CD4-positive, alpha-beta memory T cell (primary cell): ENCODE measurements around the gene PHF3. TPM values are rescaled to one million over a fixed set of nuclear protein-coding genes. Genes with fewer than 3 reads are reported as not detected.
A peak's percentile ranks its signal among the peaks of the same experiment; 100 is the strongest.

Experiments used
- CTCF ChIA-PET: fragments of 350-600 bp; sonication (Branson Sonifier 250); formaldehyde crosslinking; loops from one replicate; lab custom pipeline; 2021; ENCODE audit warnings: inconsistent platforms; ENCODE audit not compliant: partially characterized antibody; lab: Charles Lee
- POLR2A ChIA-PET: fragments of 350-600 bp; sonication (Branson Sonifier 250); formaldehyde crosslinking; loops from one replicate; lab custom pipeline; 2021; ENCODE audit not compliant: partially characterized antibody; lab: Charles Lee
- DNase-seq, 5 donors: peaks; one replicate each; pipeline versions ENCODE4 v3.0.0 to v3.0.0-alpha.2; 2020 to 2022; ENCODE audit warnings: mixed read lengths in 1 of 5
- H3K27ac ChIP-seq: one replicate; pipeline ENCODE4 v1.7.0; 2013; ENCODE audit warnings: low read depth, low read length
- H3K27me3 ChIP-seq: 2 replicates; pipeline ENCODE4 v1.7.0; 2013; ENCODE audit warnings: mild to moderate bottlenecking, low read length, moderate library complexity; ENCODE audit not compliant: insufficient read depth
- H3K36me3 ChIP-seq: 2 replicates; pipeline ENCODE4 v1.7.0; 2013; ENCODE audit warnings: mild to moderate bottlenecking, low read length, moderate library complexity; ENCODE audit not compliant: insufficient read depth
- H3K4me1 ChIP-seq: 2 replicates; pipeline ENCODE4 v1.7.0; 2013; ENCODE audit warnings: mild to moderate bottlenecking, low read length, moderate library complexity; ENCODE audit not compliant: insufficient read depth
- H3K4me3 ChIP-seq, 2 donors: one replicate each; pipeline ENCODE4 v1.7.0; 2013; ENCODE audit warnings: low read length in 2 of 2, mild to moderate bottlenecking in 1 of 2
- H3K9me3 ChIP-seq, 2 donors: one replicate each; pipeline ENCODE4 v1.7.0; 2013; ENCODE audit warnings: low read length in 2 of 2, control low read depth in 1 of 2; ENCODE audit not compliant: control insufficient read depth in 1 of 2
- H3K27ac Mint-ChIP-seq, 7 donors: one replicate each; pipeline ENCODE4 v1.8.0; 2020 to 2021; ENCODE audit warnings: mixed read lengths in 7 of 7, mild to moderate bottlenecking in 6 of 7, inconsistent platforms in 3 of 7, moderate library complexity in 3 of 7
- H3K27me3 Mint-ChIP-seq, 2 donors: one replicate each; pipeline ENCODE4 v1.8.0; 2020 to 2021; ENCODE audit warnings: mixed read lengths in 2 of 2
- H3K36me3 Mint-ChIP-seq, 2 donors: one replicate each; pipeline ENCODE4 v1.8.0; 2020 to 2021; ENCODE audit warnings: mixed read lengths in 2 of 2, inconsistent platforms in 1 of 2, mild to moderate bottlenecking in 1 of 2
- H3K4me1 Mint-ChIP-seq, 4 donors: one replicate each; pipeline ENCODE4 v1.8.0; 2020 to 2021; ENCODE audit warnings: mixed read lengths in 4 of 4, mild to moderate bottlenecking in 1 of 4
- H3K4me3 Mint-ChIP-seq, 8 donors: one replicate each; pipeline ENCODE4 v1.8.0; 2020 to 2021; ENCODE audit warnings: mixed read lengths in 8 of 8, mild to moderate bottlenecking in 7 of 8, moderate library complexity in 6 of 8, inconsistent platforms in 3 of 8
- H3K9me3 Mint-ChIP-seq, 8 donors: one replicate each; pipeline ENCODE4 v1.8.0; 2020 to 2021; ENCODE audit warnings: mixed read lengths in 8 of 8, mild to moderate bottlenecking in 5 of 8, inconsistent platforms in 3 of 8, moderate library complexity in 1 of 8
- intact Hi-C: fragments of 100-400 bp; cut with micrococcal nuclease; formaldehyde crosslinking; loops from one replicate; pipeline ENCODE4 v1.15.1; 2023
- polyA plus RNA-seq, 2 donors: library from polyadenylated mRNA; unstranded; fragments of 300-500 nt; fragmentation: Illumina TruSeq; gene quantifications; one replicate each; pipeline ENCODE4 v1.2.3, GENCODE V29; 2021
- total RNA-seq, 2 experiments: library from RNA; stranded (reverse); gene quantifications; one replicate each; pipeline ENCODE4 v1.2.3, GENCODE V29; 2021

PHF3 gene
- total and polyA plus RNA-seq, 4 experiments from 2014 or later: 5.1 to 119 (median 81.1) TPM

- Histone ChIP-seq H3K4me1 (no peaks in the 10 kb centered on the region), H3K9me3 (no peaks in the 10 kb centered on the region), H3K4me3 (no peak overlapping the region), H3K36me3 (no peaks in the 10 kb centered on the region), H3K27me3 (no peaks in the 10 kb centered on the region), H3K27ac (no peak overlapping the region)
- H3K4me3 Mint-ChIP-seq: no peak overlapping the region
- CTCF ChIA-PET: interaction anchor here (1.2 kb wide), 1 partner anchor 17 kb away, joined by 4 read pairs; no protein-coding TSS in a partner anchor
- no peak for DNase-seq
- H3K27me3 Mint-ChIP-seq: peaks cover 14 to 21% of the 10 kb centered on the region in 2 donors
- no peak overlapping the region for H3K27ac Mint-ChIP-seq
- no peaks in the 10 kb centered on the region for H3K36me3 Mint-ChIP-seq
- H3K9me3 Mint-ChIP-seq: no peaks in the 10 kb centered on the region
- H3K4me1 Mint-ChIP-seq: no peaks in the 10 kb centered on the region
- intact Hi-C loops: no loop called here
- POLR2A ChIA-PET: no interaction called here
Measured at GRCh38 chr6:63615590-63615989, 20.0 kb upstream of the PHF3 start.

- Mint-ChIP-seq H3K27ac (no peak overlapping the region), H3K4me3 (no peak overlapping the region), H3K4me1 (no peaks in the 10 kb centered on the region), H3K36me3 (no peaks in the 10 kb centered on the region), H3K27me3 (peaks cover 12 to 37% of the 10 kb centered on the region in 2 donors), H3K9me3 (no peaks in the 10 kb centered on the region)
- POLR2A ChIA-PET: no interaction called here
- Histone ChIP-seq H3K36me3 (no peaks in the 10 kb centered on the region), H3K27ac (no peak overlapping the region), H3K4me3 (no peak overlapping the region), H3K4me1 (no peaks in the 10 kb centered on the region), H3K27me3 (no peaks in the 10 kb centered on the region), H3K9me3 (no peaks in the 10 kb centered on the region)
- CTCF ChIA-PET: no interaction called here
- intact Hi-C loops: no loop called here
- no peak for DNase-seq
Measured at GRCh38 chr6:63624091-63624490, 11.5 kb upstream of the PHF3 start.

- no peaks in the 10 kb centered on the region for H3K9me3 ChIP-seq
- Mint-ChIP-seq H3K4me3 (no peak overlapping the region), H3K4me1 (peaks cover 0 to 11% (median 9%) of the 10 kb centered on the region in 4 donors), H3K36me3 (no peaks in the 10 kb centered on the region), H3K27me3 (peaks cover 2 to 3% of the 10 kb centered on the region in 2 donors), H3K27ac (no peak overlapping the region), H3K9me3 (no peaks in the 10 kb centered on the region)
- H3K27ac ChIP-seq: no peak overlapping the region
- intact Hi-C loops: no loop called here
- CTCF ChIA-PET: interaction anchor here (2.9 kb wide), 1 partner anchor 32 kb away, joined by 11 read pairs; no protein-coding TSS in a partner anchor
- H3K36me3 ChIP-seq: no peaks in the 10 kb centered on the region
- H3K4me3 ChIP-seq: no peak overlapping the region
- peaks cover 10% of the 10 kb centered on the region for H3K4me1 ChIP-seq
- H3K27me3 ChIP-seq: no peaks in the 10 kb centered on the region
- DNase-seq: no peak
- POLR2A ChIA-PET: no interaction called here
Measured at GRCh38 chr6:63630466-63630865, 5.1 kb upstream of the PHF3 start.

- Mint-ChIP-seq H3K9me3 (peaks cover 0 to 2% (median 0%) of the 10 kb centered on the region in 8 donors), H3K27ac (peak overlapping the region; percentile 92 to 99 (median 98)), H3K4me1 (peaks cover 24 to 43% (median 34%) of the 10 kb centered on the region in 4 donors), H3K27me3 (no peaks in the 10 kb centered on the region), H3K36me3 (peaks cover 0 to 5% of the 10 kb centered on the region in 2 donors), H3K4me3 (peak overlapping the region; percentile 87 to 100 (median 90))
- Histone ChIP-seq H3K36me3 (no peaks in the 10 kb centered on the region), H3K9me3 (no peaks in the 10 kb centered on the region), H3K4me3 (peak overlapping the region in 1 of 2 donors; percentile 68), H3K27ac (peak overlapping the region; percentile 94), H3K27me3 (no peaks in the 10 kb centered on the region), H3K4me1 (peaks cover 38% of the 10 kb centered on the region)
- peak in 1 of 5 donors; percentile 7 for DNase-seq
- CTCF ChIA-PET: interaction anchor here (0.6 to 2.9 kb wide), 7 partner anchors 9 to 127 kb away, joined by 3 to 28 read pairs (median 4); no protein-coding TSS in a partner anchor
- POLR2A ChIA-PET: interaction anchor here (1.4 to 3.6 kb wide), 5 partner anchors 9 to 61 kb away, joined by 4 to 62 read pairs (median 9); partner anchors contain the start of genes LOC128125822 and PTP4A1
- intact Hi-C loops: loop anchor here (1.0 kb wide), 2 partner anchors 36 to 62 kb away; partner anchors contain the start of genes LOC128125822 and PTP4A1
Measured at GRCh38 chr6:63634630-63635029, 972 bp upstream of the PHF3 start.

- H3K9me3 Mint-ChIP-seq: peaks cover 0 to 2% (median 0%) of the 10 kb centered on the region in 8 donors
- peak overlapping the region; percentile 94 for H3K27ac ChIP-seq
- H3K4me3 ChIP-seq: peak overlapping the region; percentile 68 to 86
- intact Hi-C loops: loop anchor here (1.0 kb wide), 2 partner anchors 37 to 63 kb away; partner anchors contain the start of genes LOC128125822 and PTP4A1
- POLR2A ChIA-PET: interaction anchor here (0.7 to 3.6 kb wide), 18 partner anchors 8 to 129 kb away, joined by 3 to 62 read pairs (median 4); partner anchors contain the start of genes LOC128125822 and PTP4A1
- no peaks in the 10 kb centered on the region for H3K27me3 Mint-ChIP-seq
- peaks cover 30 to 49% (median 40%) of the 10 kb centered on the region in 4 donors for H3K4me1 Mint-ChIP-seq
- CTCF ChIA-PET: interaction anchor here (0.8 to 2.9 kb wide), 10 partner anchors 9 to 129 kb away, joined by 3 to 28 read pairs (median 4); no protein-coding TSS in a partner anchor
- H3K4me3 Mint-ChIP-seq: peak overlapping the region; percentile 87 to 100 (median 90)
- H3K4me1 ChIP-seq: peaks cover 44% of the 10 kb centered on the region
- no peaks in the 10 kb centered on the region for H3K27me3 ChIP-seq
- no peaks in the 10 kb centered on the region for H3K36me3 ChIP-seq
- H3K27ac Mint-ChIP-seq: peak overlapping the region; percentile 92 to 99 (median 98)
- DNase-seq: no peak
- H3K9me3 ChIP-seq: no peaks in the 10 kb centered on the region
- H3K36me3 Mint-ChIP-seq: peaks cover 0 to 5% of the 10 kb centered on the region in 2 donors
Measured at GRCh38 chr6:63635215-63635587, 401 bp upstream of the PHF3 start.

- Histone ChIP-seq H3K27ac (peak overlapping the region; percentile 94), H3K27me3 (no peaks in the 10 kb centered on the region), H3K36me3 (no peaks in the 10 kb centered on the region), H3K4me3 (peak overlapping the region; percentile 71 to 86), H3K4me1 (peaks cover 56% of the 10 kb centered on the region), H3K9me3 (no peaks in the 10 kb centered on the region)
- Mint-ChIP-seq H3K36me3 (peaks cover 0 to 9% of the 10 kb centered on the region in 2 donors), H3K4me3 (peak overlapping the region; percentile 95 to 100 (median 100)), H3K27me3 (no peaks in the 10 kb centered on the region), H3K9me3 (peaks cover 0 to 2% (median 0%) of the 10 kb centered on the region in 8 donors), H3K27ac (peak overlapping the region; percentile 94 to 99 (median 99)), H3K4me1 (peaks cover 40 to 61% (median 50%) of the 10 kb centered on the region in 4 donors)
- ChIA-PET POLR2A (interaction anchor here (0.9 to 3.6 kb wide), 8 partner anchors 9 to 102 kb away, joined by 3 to 62 read pairs (median 6); partner anchors contain the start of genes LOC128125822 and PTP4A1), CTCF (interaction anchor here (1.9 to 2.9 kb wide), 3 partner anchors 7 to 63 kb away, joined by 8 to 11 read pairs (median 11); no protein-coding TSS in a partner anchor)
- intact Hi-C loops: no loop called here
- DNase-seq: peak; percentile 37 to 76 (median 46)
Measured at GRCh38 chr6:63636518-63637021, 968 bp downstream of the PHF3 start.
